Activated T-helper 1 cell treated with anti-CD3 and anti-CD28 coated beads, Interleukin-12 subunit alpha, Interleukin-12 subunit beta, Interleukin-2, Interleukin-4 antibody, amounts not matched to agents 30 ng/mL and 10 ng/mL and 1 ng/mL, durations not matched to agents 14 hours and 24 hours and 36 hours (primary cell): ENCODE results near the gene BEST1. TPM values are rescaled to one million over a fixed set of nuclear protein-coding genes. Genes with fewer than 3 reads are reported as not detected.

ENCODE experiments used
- total RNA-seq: library from RNA; stranded (reverse); gene quantifications from 2 replicates; pipeline ENCODE4 v1.2.3, GENCODE V29; 2022

BEST1 gene
- total RNA-seq, 1 donor from 2014 or later: not detected

Other genes starting within 250 kb of the BEST1 start
- gene MYRF, start 197.7 kb upstream of the BEST1 start, total RNA-seq: 0.78 and 0.99 TPM in 2 replicates
- gene TMEM258, start 157.8 kb upstream of the BEST1 start, total RNA-seq: 164 and 166 TPM in 2 replicates
- gene FEN1, start 157.4 kb upstream of the BEST1 start, total RNA-seq: 147 and 149 TPM in 2 replicates
- gene FADS1, start 133.3 kb upstream of the BEST1 start, total RNA-seq: 92.3 and 97.7 TPM in 2 replicates
- 250 and 256 TPM in 2 replicates for gene FADS2, start 122.1 kb upstream of the BEST1 start, total RNA-seq
- 9.0 and 14.2 TPM in 2 replicates for gene FADS3, start 58.8 kb upstream of the BEST1 start, total RNA-seq
- 0.23 and 0.24 TPM in 2 replicates for gene RAB3IL1, start 32.8 kb upstream of the BEST1 start, total RNA-seq
- 566 and 580 TPM in 2 replicates for gene FTH1, start 17.3 kb downstream of the BEST1 start, total RNA-seq
- gene INCENP, start 173.7 kb downstream of the BEST1 start, total RNA-seq: 94.3 and 98.1 TPM in 2 replicates
- gene SCGB1D1, start 239.9 kb downstream of the BEST1 start, total RNA-seq: not detected in 2 replicates